H9 (cell line): ENCODE measurements around the gene DIP2C. TPM values are rescaled to one million over a fixed set of nuclear protein-coding genes. Genes with fewer than 3 reads are reported as not detected.
"Not testable (repeated sequence)": the region's sequence is repeated elsewhere in the genome, so short reads cannot be mapped to it uniquely, and the experiment has no call there.

Experiments used
- DNase-seq: peaks from one replicate; pipeline ENCODE4 v3.0.0-alpha.2; 2017
- H2AFZ ChIP-seq: one replicate; pipeline ENCODE4 v1.6.1; 2013; ENCODE audit warnings: mild to moderate bottlenecking, low read length, control low read depth, moderate library complexity
- H2AK5ac ChIP-seq: 2 replicates; pipeline ENCODE4 v1.6.1; 2013; ENCODE audit warnings: low read length, control low read depth, mixed read lengths; ENCODE audit not compliant: insufficient read length
- H2BK120ac ChIP-seq: one replicate; pipeline ENCODE4 v1.6.1; 2013; ENCODE audit warnings: low read depth, mild to moderate bottlenecking, low read length, control low read depth, inconsistent platforms; ENCODE audit not compliant: poor library complexity, severe bottlenecking
- H2BK12ac ChIP-seq: 2 replicates; pipeline ENCODE4 v1.6.1; 2013; ENCODE audit warnings: low read length, control low read depth, mixed read lengths, low read depth; ENCODE audit not compliant: insufficient read length
- H2BK15ac ChIP-seq: 2 replicates; pipeline ENCODE4 v1.6.1; 2013; ENCODE audit warnings: low read depth, low read length, control low read depth
- H2BK20ac ChIP-seq: one replicate; pipeline ENCODE4 v1.6.1; 2013; ENCODE audit warnings: low read depth, mild to moderate bottlenecking, low read length, control low read depth, inconsistent platforms; ENCODE audit not compliant: poor library complexity, severe bottlenecking
- H2BK5ac ChIP-seq: 2 replicates; pipeline ENCODE4 v1.6.1; 2013; ENCODE audit warnings: low read length, control low read depth, mixed read lengths; ENCODE audit not compliant: insufficient read length
- H3K14ac ChIP-seq: 2 replicates; pipeline ENCODE4 v1.6.1; 2013; ENCODE audit warnings: low read length, control low read depth; ENCODE audit not compliant: insufficient read depth
- H3K18ac ChIP-seq: 2 replicates; pipeline ENCODE4 v1.6.1; 2013; ENCODE audit warnings: low read depth, mild to moderate bottlenecking, mixed read lengths, low read length, control low read depth; ENCODE audit not compliant: insufficient read length
- H3K23ac ChIP-seq: 2 replicates; pipeline ENCODE4 v1.6.1; 2013; ENCODE audit warnings: low read length, control low read depth, mixed read lengths, low read depth; ENCODE audit not compliant: insufficient read length
- H3K23me2 ChIP-seq: 2 replicates; pipeline ENCODE4 v1.6.1; 2013; ENCODE audit warnings: low read depth, mild to moderate bottlenecking, mixed read lengths, low read length, control low read depth; ENCODE audit not compliant: insufficient read length, poor library complexity, severe bottlenecking
- H3K27ac ChIP-seq: 2 replicates; pipeline ENCODE4 v1.5.1; 2013; ENCODE audit warnings: low read length, control low read depth, mixed read lengths, low read depth; ENCODE audit not compliant: insufficient read length
- H3K27me3 ChIP-seq: 2 replicates; pipeline ENCODE4 v1.6.1; 2013; ENCODE audit warnings: low read length, control low read depth, inconsistent platforms; ENCODE audit not compliant: insufficient read depth
- H3K4ac ChIP-seq: 2 replicates; pipeline ENCODE4 v1.6.1; 2013; ENCODE audit warnings: low read depth, mild to moderate bottlenecking, control low read depth, inconsistent platforms, low read length, moderate library complexity
- H3K4me1 ChIP-seq: 2 replicates; pipeline ENCODE4 v1.6.1; 2013; ENCODE audit warnings: low read length, control low read depth, inconsistent platforms; ENCODE audit not compliant: insufficient read depth
- H3K4me2 ChIP-seq: 2 replicates; pipeline ENCODE4 v1.6.1; 2013; ENCODE audit warnings: low read length, control low read depth, mixed read lengths; ENCODE audit not compliant: insufficient read length, insufficient read depth
- H3K56ac ChIP-seq: 2 replicates; pipeline ENCODE4 v1.6.1; 2013; ENCODE audit warnings: low read depth, mild to moderate bottlenecking, mixed read lengths, low read length, control low read depth; ENCODE audit not compliant: insufficient read length
- H3K79me1 ChIP-seq: 2 replicates; pipeline ENCODE4 v1.6.1; 2013; ENCODE audit warnings: low read depth, mild to moderate bottlenecking, moderate library complexity, low read length, control low read depth, inconsistent platforms; ENCODE audit not compliant: insufficient read depth, poor library complexity, severe bottlenecking
- H3K79me2 ChIP-seq: 2 replicates; pipeline ENCODE4 v1.6.1; 2013; ENCODE audit warnings: low read length, control low read depth, inconsistent platforms; ENCODE audit not compliant: insufficient read depth
- H3K9ac ChIP-seq: 2 replicates; pipeline ENCODE4 v1.6.1; 2013; ENCODE audit warnings: low read length, control low read depth, mixed read lengths; ENCODE audit not compliant: insufficient read length; ENCODE audit errors: extremely low read depth
- H3K9me3 ChIP-seq: one replicate; pipeline ENCODE4 v1.6.1; 2013; ENCODE audit warnings: low read depth, low read length, inconsistent platforms; ENCODE audit not compliant: control insufficient read depth
- H3T11ph ChIP-seq: one replicate; pipeline ENCODE4 v1.6.1; 2013; ENCODE audit warnings: mild to moderate bottlenecking, low read length, control low read depth, inconsistent platforms
- H4K20me1 ChIP-seq: one replicate; pipeline ENCODE4 v1.6.1; 2013; ENCODE audit not compliant: control insufficient read depth, insufficient read length, insufficient read depth
- H4K5ac ChIP-seq: 2 replicates; pipeline ENCODE4 v1.6.1; 2013; ENCODE audit warnings: low read depth, mild to moderate bottlenecking, mixed read lengths, low read length, control low read depth; ENCODE audit not compliant: insufficient read length
- H4K8ac ChIP-seq: replicated peaks from 2 replicates; pipeline ENCODE4 v1.6.1; 2013; ENCODE audit warnings: low read length, control low read depth, mixed read lengths, low read depth; ENCODE audit not compliant: insufficient read length
- H4K91ac ChIP-seq: 2 replicates; pipeline ENCODE4 v1.6.1; 2013; ENCODE audit warnings: low read depth, mild to moderate bottlenecking, moderate library complexity, mixed read lengths, low read length, control low read depth; ENCODE audit not compliant: insufficient read length
- H3K27ac Mint-ChIP-seq, 3 experiments: 2 replicates in 2 of 3; 3 replicates in 1 of 3; pipeline ENCODE4 v1.8.0; 2020 to 2021; ENCODE audit warnings: mixed read lengths in 3 of 3, mild to moderate bottlenecking in 1 of 3, moderate library complexity in 1 of 3
- H3K27me3 Mint-ChIP-seq: 2 replicates; pipeline ENCODE4 v1.8.0; 2021; ENCODE audit warnings: low read depth, mild to moderate bottlenecking, moderate library complexity, mixed read lengths
- H3K36me3 Mint-ChIP-seq, 3 experiments: 2 replicates in 2 of 3; 3 replicates in 1 of 3; pipeline ENCODE4 v1.8.0; 2020 to 2021; ENCODE audit warnings: low read depth in 3 of 3, mixed read lengths in 3 of 3; ENCODE audit not compliant: insufficient read depth in 1 of 3
- H3K4me1 Mint-ChIP-seq, 2 experiments: 2 replicates each; pipeline ENCODE4 v1.8.0; 2020; ENCODE audit warnings: mixed read lengths in 2 of 2
- H3K4me3 Mint-ChIP-seq, 2 experiments: 2 replicates in 1 of 2; 3 replicates in 1 of 2; pipeline ENCODE4 v1.8.0; 2020 to 2021; ENCODE audit warnings: mild to moderate bottlenecking in 2 of 2, mixed read lengths in 2 of 2, moderate library complexity in 1 of 2
- H3K9me3 Mint-ChIP-seq, 2 experiments: 2 replicates in 1 of 2; 3 replicates in 1 of 2; pipeline ENCODE4 v1.8.0; 2020; ENCODE audit warnings: mild to moderate bottlenecking in 2 of 2, mixed read lengths in 2 of 2, moderate library complexity in 1 of 2
- WGBS: extraction: QIAGEN DNeasy Blood & Tissue Kit; methylation state at CpG from one replicate; pipeline ENCODE4 v1.1.7; 2013; ENCODE audit warnings: missing lambda C conversion rate, low lambda C conversion rate, mixed read lengths; ENCODE audit not compliant: insufficient read length; ENCODE audit errors: extremely low coverage; 5-methylcytosine and 5-hydroxymethylcytosine counted together
- total RNA-seq: library from RNA; stranded (reverse); gene quantifications from 2 replicates; pipeline ENCODE4 v1.2.1, GENCODE V29; 2021
- TF ChIP-seq, protein P1 (sequence below): fragments of 200-600 bp; sonication (generic); conservative IDR thresholded peaks from 3 replicates; pipeline ENCODE4 v1.8.0; 2021; ENCODE audit warnings: antibody characterized with exemption, mild to moderate bottlenecking

DIP2C gene
- total RNA-seq, 1 experiment from 2014 or later, result 7.9 TPM

- Mint-ChIP-seq H3K27ac (peak overlapping the region in 1 of 3 experiments; percentile 44; a peak in 1 of 7 replicates), H3K4me1 (peaks cover 9 to 10% of the 10 kb centered on the region in 2 experiments), H3K9me3 (peaks cover 12 to 17% of the 10 kb centered on the region in 2 experiments), H3K4me3 (no peak overlapping the region), H3K27me3 (peaks cover 4% of the 10 kb centered on the region), H3K36me3 (peaks cover 10 to 23% (median 10%) of the 10 kb centered on the region in 3 experiments)
- no CpG with 5 or more reads among the region's 23 CpGs for WGBS
- Histone ChIP-seq H4K8ac (no peak overlapping the region), H4K91ac (no peak overlapping the region), H3T11ph (no peak overlapping the region), H2BK20ac (no peak overlapping the region), H3K79me2 (no peaks in the 10 kb centered on the region), H3K4me2 (no peak overlapping the region), H4K20me1 (no peaks in the 10 kb centered on the region), H2AFZ (no peak overlapping the region), H3K9ac (no peak overlapping the region), H3K4ac (no peak overlapping the region), H3K14ac (no peak overlapping the region), H2BK5ac (no peak overlapping the region), H2BK120ac (no peak overlapping the region), H4K5ac (no peak overlapping the region), H3K56ac (no peak overlapping the region), H2BK12ac (no peak overlapping the region), H3K9me3 (no peaks in the 10 kb centered on the region), H2BK15ac (no peak overlapping the region), H3K4me1 (no peaks in the 10 kb centered on the region), H3K27me3 (no peaks in the 10 kb centered on the region), H3K18ac (no peak overlapping the region), H3K23ac (no peak overlapping the region), H2AK5ac (no peak overlapping the region), H3K23me2 (no peaks in the 10 kb centered on the region), H3K27ac (no peak overlapping the region), H3K79me1 (no peaks in the 10 kb centered on the region)
- TF ChIP-seq, protein P1, sequence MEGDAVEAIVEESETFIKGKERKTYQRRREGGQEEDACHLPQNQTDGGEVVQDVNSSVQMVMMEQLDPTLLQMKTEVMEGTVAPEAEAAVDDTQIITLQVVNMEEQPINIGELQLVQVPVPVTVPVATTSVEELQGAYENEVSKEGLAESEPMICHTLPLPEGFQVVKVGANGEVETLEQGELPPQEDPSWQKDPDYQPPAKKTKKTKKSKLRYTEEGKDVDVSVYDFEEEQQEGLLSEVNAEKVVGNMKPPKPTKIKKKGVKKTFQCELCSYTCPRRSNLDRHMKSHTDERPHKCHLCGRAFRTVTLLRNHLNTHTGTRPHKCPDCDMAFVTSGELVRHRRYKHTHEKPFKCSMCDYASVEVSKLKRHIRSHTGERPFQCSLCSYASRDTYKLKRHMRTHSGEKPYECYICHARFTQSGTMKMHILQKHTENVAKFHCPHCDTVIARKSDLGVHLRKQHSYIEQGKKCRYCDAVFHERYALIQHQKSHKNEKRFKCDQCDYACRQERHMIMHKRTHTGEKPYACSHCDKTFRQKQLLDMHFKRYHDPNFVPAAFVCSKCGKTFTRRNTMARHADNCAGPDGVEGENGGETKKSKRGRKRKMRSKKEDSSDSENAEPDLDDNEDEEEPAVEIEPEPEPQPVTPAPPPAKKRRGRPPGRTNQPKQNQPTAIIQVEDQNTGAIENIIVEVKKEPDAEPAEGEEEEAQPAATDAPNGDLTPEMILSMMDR, result no peak
- peak; percentile 17 for DNase-seq
Measured at GRCh38 chr10:480498-480927, 209.0 kb downstream of the DIP2C start.

DNA sequence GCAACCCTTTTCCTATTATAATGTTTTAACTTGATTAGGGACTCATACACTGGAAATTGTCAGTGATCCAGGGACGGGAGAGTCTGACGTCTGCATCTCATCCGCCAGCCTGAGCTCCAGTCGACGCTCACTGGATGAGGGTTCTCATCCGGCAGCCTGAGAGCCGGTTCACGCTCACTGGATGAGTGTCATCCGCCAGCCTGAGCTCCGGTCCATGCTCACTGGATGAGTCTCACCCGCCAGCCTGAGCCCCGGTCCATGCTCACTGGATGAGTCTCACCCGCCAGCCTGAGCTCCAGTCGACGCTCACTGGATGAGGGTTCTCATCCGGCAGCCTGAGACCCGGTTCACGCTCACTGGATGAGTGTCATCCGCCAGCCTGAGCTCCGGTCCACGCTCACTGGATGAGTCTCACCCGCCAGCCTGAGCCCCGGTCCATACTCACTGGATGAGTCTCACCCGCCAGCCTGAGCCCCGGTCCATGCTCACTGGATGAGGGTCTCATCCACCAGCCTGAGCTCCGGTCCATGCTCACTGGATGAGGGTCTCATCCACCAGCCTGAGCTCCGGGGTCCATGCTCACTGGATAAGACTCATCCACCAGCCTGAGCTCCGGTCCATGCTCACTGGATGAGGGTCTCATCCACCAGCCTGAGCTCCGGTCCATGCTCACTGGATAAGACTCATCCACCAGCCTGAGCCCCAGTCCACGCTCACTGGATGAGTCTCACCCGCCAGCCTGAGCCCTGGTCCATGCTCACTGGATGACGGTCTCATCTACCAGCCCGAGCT is 209.6 kb downstream of the DIP2C start:
- H4K91ac ChIP-seq, H3K23me2 ChIP-seq, H3K79me1 ChIP-seq, H3K4me1 ChIP-seq, H3K27ac Mint-ChIP-seq, H3K56ac ChIP-seq, H3K79me2 ChIP-seq, H3K14ac ChIP-seq, H3K23ac ChIP-seq, H3T11ph ChIP-seq, H3K27me3 ChIP-seq, H3K27me3 Mint-ChIP-seq, H3K18ac ChIP-seq, H3K9ac ChIP-seq, H2AFZ ChIP-seq, H2BK120ac ChIP-seq, H4K5ac ChIP-seq, H4K20me1 ChIP-seq, H3K4ac ChIP-seq, H3K4me3 Mint-ChIP-seq, H2BK12ac ChIP-seq, H2BK5ac ChIP-seq, H3K9me3 ChIP-seq, H2AK5ac ChIP-seq, H4K8ac ChIP-seq, H3K4me2 ChIP-seq, H2BK20ac ChIP-seq, H3K4me1 Mint-ChIP-seq, H3K27ac ChIP-seq, H2BK15ac ChIP-seq, DNase-seq: not testable (repeated sequence)
- peaks cover 12 to 17% of the 10 kb centered on the region in 2 experiments for H3K9me3 Mint-ChIP-seq
- WGBS, result no CpG with 5 or more reads among the region's 33 CpGs
- peaks cover 10 to 23% (median 10%) of the 10 kb centered on the region in 3 experiments for H3K36me3 Mint-ChIP-seq
